GM12892 (cell line): Measurements from ENCODE around the gene PSMD1.
"Not testable (repeated sequence)": the region's sequence is repeated elsewhere in the genome, so short reads cannot be mapped to it uniquely, and the experiment has no call there.

Experiments used
- DNase-seq: peaks from one replicate; pipeline ENCODE4 v3.0.0; 2011; ENCODE audit not compliant: insufficient read length
- FAIRE-seq: peaks from 2 replicates; lab custom pipeline; 2011; peaks lifted over from hg19 to GRCh38; lab: Jason Lieb, UNC
- POLR2A ChIP-seq: IDR thresholded peaks from 2 replicates; pipeline ENCODE4 v1.6.1; 2011; ENCODE audit warnings: low read depth, low read length, control low read depth
- POLR2AphosphoS5 ChIP-seq: IDR thresholded peaks from 2 replicates; pipeline ENCODE4 v1.6.1; 2011; ENCODE audit warnings: low read depth, low read length, control low read depth
- TAF1 ChIP-seq: IDR thresholded peaks from 2 replicates; pipeline ENCODE4 v1.6.1; 2011; ENCODE audit warnings: low read depth, mild to moderate bottlenecking, control low read depth, low read length, borderline replicate concordance

The PSMD1 gene

DNA sequence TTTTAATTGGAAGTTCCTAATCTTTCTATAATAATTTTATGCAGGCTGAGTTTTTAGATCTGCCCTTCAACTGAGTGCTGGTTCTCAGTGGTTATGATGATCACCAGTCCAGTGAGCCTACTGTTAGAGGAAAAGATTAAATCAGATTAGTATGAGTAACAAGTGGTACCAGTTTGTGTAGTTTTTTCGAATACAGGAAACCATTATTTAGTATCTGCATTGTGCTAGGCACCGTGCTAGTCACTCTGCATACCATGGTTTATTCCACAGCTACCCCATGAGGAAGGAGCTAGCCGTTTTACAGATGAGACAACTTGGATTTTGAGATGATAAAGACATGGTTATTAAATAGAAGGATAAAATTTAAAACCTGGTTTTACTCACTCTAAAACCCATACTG, 6.1 kb downstream of the PSMD1 start:
- DNase-seq (no peak), FAIRE-seq (no peak)
- TF ChIP-seq TAF1: no peak

DNA sequence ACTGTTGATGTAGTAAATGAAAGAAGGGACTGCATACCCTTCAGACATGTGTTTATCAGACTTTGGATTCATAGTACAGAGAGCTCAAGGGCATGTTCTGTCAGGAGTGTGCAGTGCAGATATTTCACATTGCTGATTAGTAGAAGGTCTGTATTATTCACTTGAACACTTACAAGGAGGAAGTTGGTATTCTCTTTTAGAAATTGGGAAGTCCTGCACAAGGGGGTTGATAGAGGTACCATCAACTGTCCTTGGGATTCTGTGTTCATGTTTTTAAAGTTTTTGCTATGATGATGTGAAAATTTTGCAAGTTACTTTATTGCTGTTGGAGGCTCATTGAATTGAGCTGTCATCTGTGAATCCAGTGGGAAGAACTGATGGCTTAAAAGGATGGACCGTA, 6.7 kb downstream of the PSMD1 start:
- FAIRE-seq (no peak), DNase-seq (no peak)
- TF ChIP-seq TAF1 (no peak), POLR2A (no peak), POLR2AphosphoS5 (no peak)

DNA sequence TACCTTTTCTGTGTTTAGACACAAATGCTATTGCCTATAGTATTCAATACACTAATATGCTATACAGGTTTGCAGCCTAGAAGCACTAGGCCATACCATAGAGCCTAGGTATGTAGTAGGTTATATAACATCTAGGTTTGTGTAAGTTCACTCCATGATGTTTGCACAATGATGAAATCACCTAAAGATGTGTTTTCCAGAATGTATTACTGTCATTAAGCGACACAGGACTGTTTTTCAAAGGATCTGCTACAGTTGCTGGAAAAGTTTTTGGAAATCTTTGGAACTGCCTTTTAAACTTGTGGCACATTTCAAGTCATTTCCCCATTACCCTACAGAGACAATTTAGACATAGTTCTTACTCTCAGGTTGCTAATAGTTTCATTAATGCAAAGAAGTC, 9.3 kb downstream of the PSMD1 start:
- no peak for DNase-seq
- TF ChIP-seq TAF1 (no peak), POLR2A (no peak), POLR2AphosphoS5 (no peak)
- no peak for FAIRE-seq

DNA sequence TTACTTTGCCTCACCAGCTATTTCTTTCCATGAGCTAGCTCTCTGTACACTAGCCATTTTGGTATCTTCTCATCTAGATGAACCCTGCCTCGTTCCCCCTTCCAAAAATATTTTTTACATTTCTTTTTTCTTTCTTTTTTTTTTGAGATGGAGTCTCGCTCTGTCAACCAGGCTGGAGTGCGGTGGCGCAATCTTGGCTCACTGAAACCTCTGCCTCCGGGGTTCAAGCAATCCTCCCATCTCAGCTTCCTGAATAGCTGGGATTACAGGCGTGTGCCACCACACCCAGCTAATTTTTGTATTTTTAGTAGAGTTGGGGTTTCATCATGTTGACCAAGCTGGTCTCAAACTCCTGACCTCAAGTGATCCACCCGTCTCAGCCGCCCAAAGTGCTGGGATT, 10.9 kb downstream of the PSMD1 start:
- not testable (repeated sequence) for FAIRE-seq, DNase-seq

DNA sequence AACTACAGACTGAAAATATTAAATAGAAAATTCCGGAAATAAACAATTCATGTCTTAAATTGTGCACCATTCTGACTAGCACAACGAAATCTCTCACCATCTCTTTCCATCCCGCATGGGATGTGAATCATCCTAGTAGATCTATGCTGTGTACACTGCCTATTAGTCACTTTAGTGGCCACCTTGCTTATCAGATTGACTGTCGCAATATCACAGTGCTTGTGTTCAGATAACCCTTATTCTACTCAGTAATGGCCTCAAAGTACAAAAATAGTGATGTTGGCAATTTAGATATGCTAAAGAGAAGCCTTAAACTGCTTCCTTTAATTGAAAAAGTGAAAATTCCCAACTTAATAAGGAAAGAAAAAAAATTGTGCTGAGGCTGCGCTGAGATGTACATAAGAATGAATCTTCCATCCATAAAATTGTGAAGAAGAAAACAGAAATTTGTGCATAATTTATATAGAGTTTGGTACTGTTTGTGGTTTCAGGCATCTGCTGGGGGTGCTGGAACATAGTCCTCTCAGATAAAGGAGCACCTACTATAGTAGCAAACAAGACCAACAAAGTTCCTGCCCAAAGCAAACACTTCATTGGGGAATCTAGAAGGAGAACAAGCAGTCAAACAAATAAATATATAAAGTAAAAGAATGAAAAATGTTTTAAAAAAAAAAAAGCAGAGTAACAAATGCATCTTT, 12.0 kb downstream of the PSMD1 start:
- TF ChIP-seq POLR2AphosphoS5 (no peak), POLR2A (no peak), TAF1 (no peak)
- FAIRE-seq: no peak
- DNase-seq: no peak

GRCh38 chr2:231069379-231070054, 12.8 kb downstream of the PSMD1 start:
- TF ChIP-seq POLR2A (no peak), TAF1 (no peak), POLR2AphosphoS5 (no peak)
- FAIRE-seq: no peak

GRCh38 chr2:231084565-231084964, 27.9 kb downstream of the PSMD1 start:
- TF ChIP-seq TAF1 (no peak), POLR2A (no peak), POLR2AphosphoS5 (no peak)
- FAIRE-seq: no peak
- no peak for DNase-seq

More at GRCh38 chr2:231069379-231070054, 12.8 kb downstream of the PSMD1 start:
- no peak for DNase-seq

DNA sequence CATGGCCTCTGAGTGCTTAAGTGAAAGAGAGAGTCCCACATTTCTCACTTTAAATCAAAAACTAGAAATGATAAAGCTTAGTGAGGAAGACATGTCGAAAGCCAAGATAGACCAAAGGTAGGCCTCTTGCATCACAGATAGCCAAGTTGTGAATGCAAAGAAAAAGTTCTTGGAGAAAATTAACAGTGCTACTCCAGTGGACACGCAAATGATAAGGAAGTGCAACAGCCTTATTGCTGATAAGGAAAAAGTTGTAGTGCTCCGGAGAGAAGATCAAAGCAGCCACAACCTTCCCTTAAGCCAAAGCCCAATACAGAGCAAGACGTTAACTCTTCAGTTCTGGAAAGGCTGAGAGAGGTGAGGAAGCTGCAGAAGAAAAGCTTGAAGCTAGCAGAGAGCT, 32.1 kb downstream of the PSMD1 start:
- FAIRE-seq: no peak
- TF ChIP-seq POLR2A: no peak
- DNase-seq: no peak

DNA sequence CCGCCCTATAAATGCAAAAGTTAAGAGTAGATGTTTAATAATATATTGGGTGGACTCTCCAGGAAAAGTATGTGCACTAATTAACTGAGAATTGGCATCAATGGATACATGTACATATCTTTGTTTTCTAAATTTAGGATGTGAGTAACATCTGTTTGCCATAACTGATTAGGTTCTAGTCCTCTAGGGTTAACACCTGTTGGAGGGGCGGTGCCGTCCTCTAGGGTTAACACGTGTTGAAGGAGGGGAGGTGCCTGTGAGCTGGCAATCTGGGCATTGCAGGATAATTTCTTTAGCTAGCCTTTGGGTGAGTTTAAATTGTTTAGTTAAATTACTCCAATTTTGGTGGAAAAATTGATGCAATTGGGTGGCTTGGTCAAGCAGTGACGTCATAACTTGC, 37.3 kb downstream of the PSMD1 start:
- FAIRE-seq: no peak
- TF ChIP-seq POLR2A: no peak
- no peak for TF ChIP-seq POLR2AphosphoS5
- TF ChIP-seq TAF1: no peak
- no peak for DNase-seq

- TF ChIP-seq POLR2A (no peak), TAF1 (no peak), POLR2AphosphoS5 (no peak)
- FAIRE-seq (no peak), DNase-seq (no peak)
These were observed 38.2 kb downstream of the PSMD1 start for GRCh38 chr2:231094736-231095346.

DNA sequence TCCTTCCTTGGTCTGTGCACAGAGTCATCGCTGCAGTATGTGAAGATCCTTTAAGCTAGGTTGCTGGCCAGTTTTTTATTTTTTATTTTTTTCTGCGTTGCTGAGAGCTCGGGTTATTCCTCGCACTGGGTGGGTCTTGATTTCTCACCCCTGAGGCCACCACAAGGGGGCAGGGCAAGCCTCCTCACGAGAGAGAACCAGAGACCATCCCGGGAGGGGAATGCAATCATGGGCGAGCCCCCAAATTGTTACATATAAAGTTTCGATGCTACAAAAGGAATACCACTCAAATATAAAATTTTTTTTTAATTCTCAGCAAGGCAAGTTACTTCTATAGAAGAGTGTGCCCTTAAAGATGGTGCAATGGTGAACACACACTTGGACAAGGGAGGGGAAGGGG, 43.3 kb downstream of the PSMD1 start:
- no peak for TF ChIP-seq POLR2AphosphoS5
- no peak for TF ChIP-seq POLR2A
- TF ChIP-seq TAF1: no peak
- DNase-seq (no peak), FAIRE-seq (no peak)

DNA sequence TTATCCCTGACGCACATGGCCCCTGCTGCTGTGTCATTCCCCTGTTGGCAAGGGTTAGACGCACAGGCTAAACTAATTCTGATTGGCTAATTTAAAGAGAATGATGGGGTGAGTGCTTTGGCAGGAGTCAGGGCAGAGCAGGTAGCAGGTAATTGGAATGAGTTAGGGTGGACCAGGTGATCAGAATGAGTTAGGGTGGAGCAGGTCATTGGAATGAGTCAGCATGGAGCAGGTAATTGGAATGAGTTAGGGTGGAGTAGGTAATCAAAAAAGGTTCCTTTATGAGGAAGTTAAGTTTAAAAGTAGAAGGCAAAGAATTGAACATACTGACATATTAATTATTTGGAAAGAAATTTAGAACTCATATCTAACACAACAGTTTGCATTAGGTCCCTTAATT, 43.7 kb downstream of the PSMD1 start:
- not testable (repeated sequence) for DNase-seq, FAIRE-seq

DNA sequence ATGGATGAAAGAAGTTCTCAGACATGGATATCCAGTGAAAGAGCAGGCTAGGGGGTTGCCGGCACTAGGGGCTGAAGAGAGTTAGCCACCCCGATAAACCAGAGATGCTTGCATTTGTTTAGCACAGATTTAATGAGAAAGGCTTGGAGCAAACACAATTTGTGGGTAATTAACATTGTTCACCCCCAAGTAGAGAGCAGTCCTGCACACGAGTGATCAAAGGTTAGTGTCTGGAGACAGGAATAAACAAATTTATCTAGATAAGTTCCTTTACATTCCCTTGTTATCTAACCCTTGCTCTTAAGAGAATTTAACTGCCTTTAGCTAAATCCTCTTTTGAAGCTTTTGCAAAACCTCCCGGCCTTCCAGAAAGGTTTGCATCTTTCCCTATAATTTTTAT, 44.3 kb downstream of the PSMD1 start:
- FAIRE-seq (no peak), DNase-seq (no peak)
- no peak for TF ChIP-seq TAF1
- TF ChIP-seq POLR2A: no peak
- TF ChIP-seq POLR2AphosphoS5: no peak

DNA sequence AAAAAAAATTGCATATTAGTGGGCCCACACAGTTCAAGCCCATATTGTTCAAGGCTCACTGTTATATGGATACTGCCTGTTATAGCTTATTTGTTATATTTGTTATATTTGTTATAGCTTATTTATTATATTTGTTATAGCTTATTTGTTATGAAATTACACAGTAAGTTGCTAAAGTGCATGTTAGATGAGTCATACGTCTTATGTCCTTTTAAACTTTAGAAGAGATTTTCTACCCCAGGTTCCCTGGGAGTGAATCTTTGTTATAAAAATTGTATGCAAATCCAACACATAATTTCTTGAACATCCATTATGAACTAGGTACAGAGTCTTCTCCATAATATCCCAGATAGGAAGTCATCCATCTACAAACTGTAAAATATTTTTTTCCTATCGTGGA, 46.1 kb downstream of the PSMD1 start:
- no peak for DNase-seq
- no peak for FAIRE-seq
- TF ChIP-seq TAF1 (no peak), POLR2A (no peak), POLR2AphosphoS5 (no peak)
